NCI-H226 (cell line): ENCODE measurements around the gene RNF38.
"Not testable (repeated sequence)": the region's sequence is repeated elsewhere in the genome, so short reads cannot be mapped to it uniquely, and the experiment has no call there.

Experiments
- DNase-seq: peaks from one replicate; pipeline ENCODE4 v3.0.0-alpha.2; 2015

RNF38 gene

GRCh38 chr9:36399980-36400331 lies at the start of gene RNF38:
Gene RNF38, minus strand, starts transcription at chr9:36400269. Its CDS starts 161 bp downstream, at chr9:36400108.
- no peak for DNase-seq

GRCh38 chr9:36448555-36448954 lies 48.5 kb upstream of the RNF38 start:
- DNase-seq = not testable (repeated sequence)

- DNase-seq = no peak
These were observed 47.9 kb upstream of the RNF38 start for GRCh38 chr9:36448017-36448416.

GRCh38 chr9:36446678-36447077 lies 46.6 kb upstream of the RNF38 start:
- not testable (repeated sequence) for DNase-seq

- DNase-seq = no peak
These were observed 45.8 kb upstream of the RNF38 start for GRCh38 chr9:36445800-36446361.

- no peak for DNase-seq
These were observed 44.1 kb upstream of the RNF38 start for GRCh38 chr9:36444203-36444602.

GRCh38 chr9:36443581-36443980 lies 43.5 kb upstream of the RNF38 start:
- DNase-seq = no peak

- DNase-seq = no peak
These were observed 42.6 kb upstream of the RNF38 start for GRCh38 chr9:36442710-36443109.

- no peak for DNase-seq
These were observed 41.9 kb upstream of the RNF38 start for GRCh38 chr9:36441966-36442365.

GRCh38 chr9:36438536-36439236 lies 38.6 kb upstream of the RNF38 start:
- DNase-seq = no peak

GRCh38 chr9:36437790-36438189 lies 37.7 kb upstream of the RNF38 start:
- no peak for DNase-seq

- no peak for DNase-seq
These were observed 36.8 kb upstream of the RNF38 start for GRCh38 chr9:36436909-36437308.

- DNase-seq = no peak
These were observed 33.3 kb upstream of the RNF38 start for GRCh38 chr9:36433386-36433785.

GRCh38 chr9:36431078-36431477 lies 31.0 kb upstream of the RNF38 start:
- DNase-seq = no peak

- DNase-seq = no peak
These were observed 26.9 kb upstream of the RNF38 start for GRCh38 chr9:36426945-36427344.

GRCh38 chr9:36426348-36426747 lies 26.3 kb upstream of the RNF38 start:
- no peak for DNase-seq

- no peak for DNase-seq
These were observed 24.4 kb upstream of the RNF38 start for GRCh38 chr9:36424289-36425055.

- no peak for DNase-seq
These were observed 23.1 kb upstream of the RNF38 start for GRCh38 chr9:36423206-36423605.

- DNase-seq = no peak
These were observed 16.8 kb upstream of the RNF38 start for GRCh38 chr9:36416890-36417289.

- DNase-seq = no peak
These were observed 15.9 kb upstream of the RNF38 start for GRCh38 chr9:36415822-36416525.

- not testable (repeated sequence) for DNase-seq
These were observed 11.3 kb upstream of the RNF38 start for GRCh38 chr9:36411410-36411809.

GRCh38 chr9:36409076-36409475 lies 9.0 kb upstream of the RNF38 start:
- DNase-seq = not testable (repeated sequence)

GRCh38 chr9:36407122-36407723 lies 7.2 kb upstream of the RNF38 start:
- no peak for DNase-seq
